ENCODE results near the gene ADAD1. TPM values are rescaled to one million over a fixed set of nuclear protein-coding genes. Genes with fewer than 3 reads are reported as not detected.

The ADAD1 gene
- total RNA-seq, 1 donor from 2014 or later, result not detected

GRCh38 chr4:122379239-122379638, 428 bp downstream of the ADAD1 start:
- TF ChIP-seq CTCF (IDR thresholded peaks at IDR 0.05; ENCODE audit: insufficient read depth, low read length, poor library complexity, severe bottlenecking), result no peak
- Histone ChIP-seq H3K36me3 (ENCODE audit: control insufficient read depth, insufficient read depth, low read length) (no peaks in the 10 kb centered on the region), H3K4me3 (ENCODE audit: low read depth, low read length) (no peak overlapping the region), H3K27me3 (ENCODE audit: control insufficient read depth, insufficient read depth, low read length) (no peaks in the 10 kb centered on the region)
- no peak for DNase-seq (ENCODE audit: low read depth)

- H3K4me3 ChIP-seq (ENCODE audit: low read depth, low read length), result no peak overlapping the region
- TF ChIP-seq CTCF (IDR thresholded peaks at IDR 0.05; ENCODE audit: insufficient read depth, low read length, poor library complexity, severe bottlenecking), result no peak
Measured at GRCh38 chr4:122383341-122383740, 4.5 kb downstream of the ADAD1 start.

GRCh38 chr4:122384245-122384644, 5.4 kb downstream of the ADAD1 start:
- no peak for DNase-seq (ENCODE audit: low read depth)
- no peaks in the 10 kb centered on the region for H3K27me3 ChIP-seq (ENCODE audit: control insufficient read depth, insufficient read depth, low read length)
- H3K4me3 ChIP-seq (ENCODE audit: low read depth, low read length), result no peak overlapping the region
- no peaks in the 10 kb centered on the region for H3K36me3 ChIP-seq (ENCODE audit: control insufficient read depth, insufficient read depth, low read length)
- no peak for TF ChIP-seq CTCF (IDR thresholded peaks at IDR 0.05; ENCODE audit: insufficient read depth, low read length, poor library complexity, severe bottlenecking)

More at GRCh38 chr4:122383341-122383740, 4.5 kb downstream of the ADAD1 start:
- Histone ChIP-seq H3K27me3 (ENCODE audit: control insufficient read depth, insufficient read depth, low read length) (no peaks in the 10 kb centered on the region), H3K36me3 (ENCODE audit: control insufficient read depth, insufficient read depth, low read length) (no peaks in the 10 kb centered on the region)
- no peak for DNase-seq (ENCODE audit: low read depth)

GRCh38 chr4:122393276-122393675, 14.5 kb downstream of the ADAD1 start:
- Histone ChIP-seq H3K36me3 (ENCODE audit: control insufficient read depth, insufficient read depth, low read length) (no peaks in the 10 kb centered on the region), H3K27me3 (ENCODE audit: control insufficient read depth, insufficient read depth, low read length) (no peaks in the 10 kb centered on the region), H3K4me3 (ENCODE audit: low read depth, low read length) (no peak overlapping the region)
- TF ChIP-seq CTCF (IDR thresholded peaks at IDR 0.05; ENCODE audit: insufficient read depth, low read length, poor library complexity, severe bottlenecking), result no peak
- no peak for DNase-seq (ENCODE audit: low read depth)

GRCh38 chr4:122403861-122404260, 25.1 kb downstream of the ADAD1 start:
- no peak for DNase-seq (ENCODE audit: low read depth)
- H3K36me3 ChIP-seq (ENCODE audit: control insufficient read depth, insufficient read depth, low read length), result no peaks in the 10 kb centered on the region
- no peak overlapping the region for H3K4me3 ChIP-seq (ENCODE audit: low read depth, low read length)
- no peak for TF ChIP-seq CTCF (IDR thresholded peaks at IDR 0.05; ENCODE audit: insufficient read depth, low read length, poor library complexity, severe bottlenecking)
- H3K27me3 ChIP-seq (ENCODE audit: control insufficient read depth, insufficient read depth, low read length), result no peaks in the 10 kb centered on the region

- Histone ChIP-seq H3K4me3 (ENCODE audit: low read depth, low read length) (no peak overlapping the region), H3K27me3 (ENCODE audit: control insufficient read depth, insufficient read depth, low read length) (no peaks in the 10 kb centered on the region), H3K36me3 (ENCODE audit: control insufficient read depth, insufficient read depth, low read length) (no peaks in the 10 kb centered on the region)
- TF ChIP-seq CTCF (IDR thresholded peaks at IDR 0.05; ENCODE audit: insufficient read depth, low read length, poor library complexity, severe bottlenecking), result no peak
- no peak for DNase-seq (ENCODE audit: low read depth)
Measured at GRCh38 chr4:122412547-122412946, 33.7 kb downstream of the ADAD1 start.
